ENCODE measurements around the gene SLC35B4. TPM values are rescaled to one million over a fixed set of nuclear protein-coding genes. Genes with fewer than 3 reads are reported as not detected.

Gene SLC35B4
- total RNA-seq, 4 donors from 2014 or later, result 3.1 to 9.4 (median 4.2) TPM

DNA sequence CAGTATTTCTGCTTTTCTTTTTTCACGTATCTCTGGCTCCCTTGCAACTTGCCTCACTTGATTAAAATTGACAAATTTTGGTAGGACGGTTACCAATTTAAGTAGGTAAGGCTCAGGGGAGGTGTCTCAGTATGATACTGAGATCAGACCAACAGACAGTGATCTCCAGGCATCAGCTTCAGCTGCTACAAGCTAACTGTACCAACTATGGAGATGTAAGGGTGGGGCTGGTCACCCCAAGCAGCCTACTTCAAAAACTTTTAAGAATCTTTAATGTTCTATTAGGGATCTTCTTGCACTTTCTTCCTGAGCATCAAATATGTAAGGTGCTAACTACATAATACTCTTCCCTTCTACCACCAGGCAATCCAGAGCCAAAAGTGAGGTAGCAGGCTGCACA, 26.9 kb downstream of the SLC35B4 start:
- TF ChIP-seq, protein P1, sequence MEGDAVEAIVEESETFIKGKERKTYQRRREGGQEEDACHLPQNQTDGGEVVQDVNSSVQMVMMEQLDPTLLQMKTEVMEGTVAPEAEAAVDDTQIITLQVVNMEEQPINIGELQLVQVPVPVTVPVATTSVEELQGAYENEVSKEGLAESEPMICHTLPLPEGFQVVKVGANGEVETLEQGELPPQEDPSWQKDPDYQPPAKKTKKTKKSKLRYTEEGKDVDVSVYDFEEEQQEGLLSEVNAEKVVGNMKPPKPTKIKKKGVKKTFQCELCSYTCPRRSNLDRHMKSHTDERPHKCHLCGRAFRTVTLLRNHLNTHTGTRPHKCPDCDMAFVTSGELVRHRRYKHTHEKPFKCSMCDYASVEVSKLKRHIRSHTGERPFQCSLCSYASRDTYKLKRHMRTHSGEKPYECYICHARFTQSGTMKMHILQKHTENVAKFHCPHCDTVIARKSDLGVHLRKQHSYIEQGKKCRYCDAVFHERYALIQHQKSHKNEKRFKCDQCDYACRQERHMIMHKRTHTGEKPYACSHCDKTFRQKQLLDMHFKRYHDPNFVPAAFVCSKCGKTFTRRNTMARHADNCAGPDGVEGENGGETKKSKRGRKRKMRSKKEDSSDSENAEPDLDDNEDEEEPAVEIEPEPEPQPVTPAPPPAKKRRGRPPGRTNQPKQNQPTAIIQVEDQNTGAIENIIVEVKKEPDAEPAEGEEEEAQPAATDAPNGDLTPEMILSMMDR (IDR thresholded peaks at IDR 0.05), result no peak
- TF ChIP-seq POLR2A (IDR thresholded peaks at IDR 0.05) (no peak), EP300 (IDR thresholded peaks at IDR 0.05) (no peak), POLR2AphosphoS5 (IDR thresholded peaks at IDR 0.05) (no peak)
- H3K36me3 ChIP-seq, result peaks cover 17% of the 10 kb centered on the region
- no peaks in the 10 kb centered on the region for H3K27me3 ChIP-seq
- no peaks in the 10 kb centered on the region for H3K9me3 ChIP-seq
- no peak for DNase-seq (ENCODE audit: low spot score in 2 of 2)
- H3K4me3 ChIP-seq, result no peak overlapping the region
- H3K4me1 ChIP-seq, result no peaks in the 10 kb centered on the region
- H3K27ac ChIP-seq, result no peak overlapping the region
- WGBS, result 57% methylated on average over 2 of the region's 2 CpGs

DNA sequence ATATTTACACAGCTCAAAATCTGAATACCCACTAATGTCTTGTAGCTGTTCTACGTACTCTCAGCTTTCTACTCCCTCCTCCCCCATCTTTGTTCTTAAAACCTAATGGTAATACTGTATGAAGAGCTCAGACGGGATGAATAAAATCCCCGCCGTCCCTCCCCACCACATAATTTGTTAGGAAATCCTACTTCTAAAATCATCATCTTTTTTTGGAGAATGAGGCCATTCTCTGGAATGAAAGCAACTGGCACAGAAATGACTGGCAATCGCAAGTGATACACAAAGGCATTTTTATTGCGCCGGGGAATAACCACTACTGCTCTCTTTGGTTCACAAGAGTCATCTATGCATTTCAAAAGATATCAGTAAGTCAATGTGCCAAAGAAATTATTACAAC, 27.3 kb downstream of the SLC35B4 start:
- H3K27ac ChIP-seq, result no peak overlapping the region
- no peak for DNase-seq (ENCODE audit: low spot score in 2 of 2)
- no peak overlapping the region for H3K4me3 ChIP-seq
- no peaks in the 10 kb centered on the region for H3K27me3 ChIP-seq
- no peaks in the 10 kb centered on the region for H3K9me3 ChIP-seq
- TF ChIP-seq POLR2AphosphoS5 (IDR thresholded peaks at IDR 0.05), result no peak
- no peak for TF ChIP-seq EP300 (IDR thresholded peaks at IDR 0.05)
- TF ChIP-seq, protein P1 (IDR thresholded peaks at IDR 0.05), result no peak
- TF ChIP-seq POLR2A (IDR thresholded peaks at IDR 0.05), result no peak
- peaks cover 13% of the 10 kb centered on the region for H3K36me3 ChIP-seq
- WGBS, result 43% methylated on average over 7 of the region's 7 CpGs
- no peaks in the 10 kb centered on the region for H3K4me1 ChIP-seq

DNA sequence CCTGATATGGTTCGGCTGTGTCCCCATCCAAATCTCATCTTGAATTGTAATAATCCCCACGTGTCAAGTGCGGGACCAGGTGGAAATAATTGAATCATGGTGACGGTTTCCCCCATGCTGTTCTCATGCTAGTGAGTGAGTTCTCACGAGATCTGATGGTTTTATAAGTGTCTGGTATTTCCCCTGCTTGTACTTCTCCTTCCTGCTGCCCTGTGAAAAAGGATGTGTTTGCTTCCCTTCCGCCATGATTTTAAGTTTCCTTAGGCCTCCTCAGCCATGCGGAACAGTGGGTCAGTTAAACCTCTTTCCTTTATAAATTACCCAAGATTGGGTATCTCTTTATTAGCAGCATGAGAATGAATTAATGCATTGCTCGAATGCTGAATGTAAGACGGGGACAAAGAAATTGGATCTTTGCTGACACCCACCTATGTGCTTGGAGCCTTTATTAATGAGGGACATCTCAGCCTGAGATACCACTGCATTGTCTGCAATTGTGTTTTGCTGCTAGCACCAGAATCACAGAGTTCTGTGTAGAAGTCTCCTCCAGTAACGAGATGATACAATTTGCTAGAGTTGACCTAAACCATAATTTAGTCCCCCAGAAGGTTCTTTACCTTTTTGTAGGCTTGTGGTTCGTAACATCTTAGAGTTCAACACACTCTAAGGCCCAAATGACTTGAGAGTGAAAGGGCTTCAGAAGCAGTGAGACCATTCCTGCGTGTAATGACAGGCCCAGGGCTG, 28.6 kb downstream of the SLC35B4 start:
- 75% methylated on average over 12 of the region's 12 CpGs for WGBS
- no peaks in the 10 kb centered on the region for H3K27me3 ChIP-seq
- no peaks in the 10 kb centered on the region for H3K9me3 ChIP-seq
- no peak for TF ChIP-seq EP300 (IDR thresholded peaks at IDR 0.05)
- no peak for TF ChIP-seq POLR2AphosphoS5 (IDR thresholded peaks at IDR 0.05)
- TF ChIP-seq POLR2A (IDR thresholded peaks at IDR 0.05), result no peak
- TF ChIP-seq, protein P1 (IDR thresholded peaks at IDR 0.05), result no peak
- no peaks in the 10 kb centered on the region for H3K36me3 ChIP-seq
- no peak for DNase-seq (ENCODE audit: low spot score in 2 of 2)
- no peak overlapping the region for H3K4me3 ChIP-seq
- no peak overlapping the region for H3K27ac ChIP-seq
- no peaks in the 10 kb centered on the region for H3K4me1 ChIP-seq

DNA sequence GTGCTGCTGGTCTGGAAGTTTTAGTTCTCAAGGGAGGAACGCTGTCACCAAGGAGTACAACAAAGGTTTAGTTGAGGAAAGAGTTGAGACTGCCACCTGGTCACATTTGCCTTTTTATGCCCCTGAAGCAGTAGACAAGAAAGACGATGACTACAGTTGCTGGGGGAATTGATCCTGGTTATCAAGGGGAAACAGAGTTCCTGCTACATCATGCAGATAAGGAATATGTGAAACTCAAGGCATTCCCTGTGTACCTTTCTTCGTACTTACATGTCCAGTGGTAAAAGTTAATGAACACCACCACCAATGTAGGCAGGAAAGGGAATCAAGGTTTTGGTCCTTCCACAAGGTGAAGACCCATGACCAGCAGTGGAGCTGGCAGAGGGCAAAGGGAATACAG, 31.8 kb downstream of the SLC35B4 start:
- peaks cover 3% of the 10 kb centered on the region for H3K27me3 ChIP-seq

DNA sequence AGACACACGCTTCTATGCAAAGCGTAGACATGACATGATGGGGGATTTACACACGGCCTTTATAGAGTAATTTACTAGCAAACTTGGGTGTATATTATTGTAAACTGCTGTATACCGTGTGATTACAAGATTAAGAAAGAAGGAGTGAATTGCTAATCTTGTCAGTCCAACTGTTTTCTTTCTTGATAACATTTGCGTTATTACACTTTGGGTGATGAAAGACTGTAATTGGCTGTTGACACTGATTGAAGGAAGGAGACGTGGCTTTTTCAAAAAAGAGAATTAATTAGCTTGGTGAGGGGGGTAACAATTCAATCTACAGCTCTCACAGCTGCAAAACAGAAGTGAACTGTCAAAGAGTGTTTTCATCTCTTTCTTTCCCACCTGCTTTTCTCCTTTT, 32.7 kb downstream of the SLC35B4 start:
- Histone ChIP-seq H3K4me1 (no peaks in the 10 kb centered on the region), H3K27me3 (peaks cover 3% of the 10 kb centered on the region), H3K4me3 (no peak overlapping the region), H3K9me3 (no peaks in the 10 kb centered on the region), H3K36me3 (no peaks in the 10 kb centered on the region), H3K27ac (no peak overlapping the region)
- TF ChIP-seq POLR2AphosphoS5 (IDR thresholded peaks at IDR 0.05) (no peak), POLR2A (IDR thresholded peaks at IDR 0.05) (no peak), EP300 (IDR thresholded peaks at IDR 0.05) (no peak)
- TF ChIP-seq, protein P1 (IDR thresholded peaks at IDR 0.05), result no peak
- WGBS, result 66% methylated on average over 6 of the region's 6 CpGs
- DNase-seq (ENCODE audit: low spot score in 2 of 2), result no peak

More for the DNA sequence above, 31.8 kb downstream of the SLC35B4 start:
- Histone ChIP-seq H3K4me3 (no peak overlapping the region), H3K9me3 (no peaks in the 10 kb centered on the region), H3K4me1 (no peaks in the 10 kb centered on the region), H3K36me3 (no peaks in the 10 kb centered on the region), H3K27ac (no peak overlapping the region)
- TF ChIP-seq EP300 (IDR thresholded peaks at IDR 0.05), result no peak
- TF ChIP-seq POLR2A (IDR thresholded peaks at IDR 0.05), result no peak
- no peak for TF ChIP-seq POLR2AphosphoS5 (IDR thresholded peaks at IDR 0.05)
- TF ChIP-seq, protein P1 (IDR thresholded peaks at IDR 0.05), result no peak
- WGBS, result 65% methylated on average over 3 of the region's 3 CpGs
- DNase-seq (ENCODE audit: low spot score in 2 of 2), result no peak

Measured in suprapubic skin (tissue), 4 donors.